ENCODE results near the gene JPH3.

Gene JPH3

DNA sequence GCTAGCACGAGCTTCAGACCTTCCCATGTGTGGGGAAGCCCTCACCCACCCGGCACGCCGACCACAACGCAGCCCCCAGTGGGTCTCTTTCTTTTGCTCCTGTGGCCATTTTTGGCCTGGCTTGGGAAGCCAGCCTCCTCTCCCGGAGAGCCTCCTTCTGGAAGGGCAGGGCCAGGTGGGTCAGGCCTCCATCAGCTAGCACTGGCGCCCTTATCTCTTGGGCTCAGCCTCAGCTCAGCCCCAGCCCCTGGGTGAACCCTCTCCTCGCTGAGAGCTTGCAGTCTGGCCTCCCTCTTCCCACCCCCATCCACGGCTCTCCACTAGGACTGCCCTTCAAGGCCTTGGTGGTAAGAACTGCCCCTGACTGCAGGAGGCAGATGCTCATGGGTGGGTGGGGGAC lies 14.7 kb upstream of the JPH3 start:
- no peak overlapping the region for H3K4me3 ChIP-seq
- DNase-seq (ENCODE audit: low spot score): no peak
- TF ChIP-seq, protein P1, sequence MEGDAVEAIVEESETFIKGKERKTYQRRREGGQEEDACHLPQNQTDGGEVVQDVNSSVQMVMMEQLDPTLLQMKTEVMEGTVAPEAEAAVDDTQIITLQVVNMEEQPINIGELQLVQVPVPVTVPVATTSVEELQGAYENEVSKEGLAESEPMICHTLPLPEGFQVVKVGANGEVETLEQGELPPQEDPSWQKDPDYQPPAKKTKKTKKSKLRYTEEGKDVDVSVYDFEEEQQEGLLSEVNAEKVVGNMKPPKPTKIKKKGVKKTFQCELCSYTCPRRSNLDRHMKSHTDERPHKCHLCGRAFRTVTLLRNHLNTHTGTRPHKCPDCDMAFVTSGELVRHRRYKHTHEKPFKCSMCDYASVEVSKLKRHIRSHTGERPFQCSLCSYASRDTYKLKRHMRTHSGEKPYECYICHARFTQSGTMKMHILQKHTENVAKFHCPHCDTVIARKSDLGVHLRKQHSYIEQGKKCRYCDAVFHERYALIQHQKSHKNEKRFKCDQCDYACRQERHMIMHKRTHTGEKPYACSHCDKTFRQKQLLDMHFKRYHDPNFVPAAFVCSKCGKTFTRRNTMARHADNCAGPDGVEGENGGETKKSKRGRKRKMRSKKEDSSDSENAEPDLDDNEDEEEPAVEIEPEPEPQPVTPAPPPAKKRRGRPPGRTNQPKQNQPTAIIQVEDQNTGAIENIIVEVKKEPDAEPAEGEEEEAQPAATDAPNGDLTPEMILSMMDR (IDR thresholded peaks at IDR 0.05): no peak
- H3K27ac ChIP-seq: no peak overlapping the region

DNA sequence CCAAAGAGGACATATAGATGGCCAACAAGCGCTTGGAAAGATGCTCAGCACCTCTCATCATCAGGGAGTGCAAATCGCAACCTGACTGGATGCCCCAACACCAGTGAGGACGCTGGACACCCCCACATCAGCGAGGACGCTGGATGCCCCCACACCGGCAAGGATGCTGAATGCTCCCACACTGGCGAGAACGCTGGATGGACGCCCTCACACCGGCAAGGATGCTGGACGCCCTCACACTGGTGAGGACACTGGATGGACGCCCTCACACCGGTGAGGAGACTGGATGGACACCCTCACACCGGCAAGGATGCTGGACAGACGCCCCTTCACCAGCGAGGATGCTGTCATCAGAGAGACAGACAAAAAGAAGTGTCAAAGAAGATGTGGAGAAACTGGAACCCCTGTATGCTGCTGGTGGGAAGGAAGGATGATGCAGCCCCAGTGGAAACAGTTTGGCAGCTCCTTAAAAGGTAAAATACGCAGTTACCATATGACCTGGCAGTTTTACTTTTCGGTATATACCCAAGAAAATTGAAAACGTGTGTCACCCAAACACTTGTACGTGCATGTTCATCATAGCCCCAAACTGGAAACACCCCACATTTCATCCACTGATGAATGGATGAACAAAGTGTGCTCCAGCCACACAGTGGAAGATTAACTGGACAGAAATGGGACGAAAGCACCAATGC lies 10.1 kb upstream of the JPH3 start:
- H3K27ac ChIP-seq: no peak overlapping the region
- H3K4me3 ChIP-seq: no peak overlapping the region
- DNase-seq (ENCODE audit: low spot score): no peak
- TF ChIP-seq, protein P1 (IDR thresholded peaks at IDR 0.05): no peak

DNA sequence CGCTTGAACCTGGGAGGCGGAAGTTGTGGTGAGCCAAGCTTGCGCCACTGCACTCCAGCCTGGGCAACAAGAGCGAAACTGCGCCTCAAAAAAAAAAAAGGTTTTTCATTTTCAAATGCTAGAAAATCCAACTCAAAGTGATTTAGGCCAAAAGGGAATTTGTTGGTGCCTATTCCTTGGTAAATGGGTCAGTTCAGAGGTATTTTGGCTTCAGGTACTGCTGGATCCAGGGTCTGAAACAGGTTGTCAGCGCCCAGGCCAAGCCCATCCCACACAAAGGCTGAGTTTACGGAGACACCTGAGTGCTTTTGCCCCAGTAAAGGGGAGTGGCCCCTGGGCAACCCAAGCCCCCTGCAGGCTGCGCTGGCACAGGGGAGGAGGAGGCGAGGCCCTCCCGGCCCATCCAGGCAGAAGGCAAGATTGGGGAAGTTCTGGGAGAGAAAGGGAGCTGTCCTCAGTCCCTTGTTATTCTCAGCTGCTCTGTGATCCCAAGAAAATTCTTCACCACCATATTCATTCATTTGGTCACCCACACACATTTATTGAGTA lies 8.5 kb upstream of the JPH3 start:
- TF ChIP-seq, protein P1 (IDR thresholded peaks at IDR 0.05): no peak
- Histone ChIP-seq H3K4me3 (no peak overlapping the region), H3K27ac (no peak overlapping the region)
- no peak for DNase-seq (ENCODE audit: low spot score)

DNA sequence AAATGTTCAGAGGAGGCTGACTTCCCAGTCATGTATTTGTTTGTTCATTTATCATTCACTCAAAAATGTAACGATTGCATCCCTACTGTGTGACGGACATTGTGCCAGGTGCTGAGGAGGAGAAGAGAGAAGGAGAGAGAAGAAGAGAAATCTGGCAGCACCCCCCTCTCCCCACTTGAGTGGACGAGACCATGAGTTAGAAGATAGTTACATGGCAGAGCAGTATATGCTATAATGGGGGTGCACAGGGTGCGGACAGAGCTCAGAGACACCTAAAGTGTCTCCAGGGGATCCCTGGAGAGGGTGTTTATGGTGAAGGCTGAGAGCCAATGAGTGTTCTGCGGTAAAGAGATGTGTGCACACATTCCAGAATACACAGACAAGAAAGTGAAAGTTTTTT lies 6.6 kb upstream of the JPH3 start:
- no peak for DNase-seq (ENCODE audit: low spot score)
- no peak overlapping the region for H3K27ac ChIP-seq
- H3K4me3 ChIP-seq: no peak overlapping the region
- TF ChIP-seq, protein P1 (IDR thresholded peaks at IDR 0.05): no peak

DNA sequence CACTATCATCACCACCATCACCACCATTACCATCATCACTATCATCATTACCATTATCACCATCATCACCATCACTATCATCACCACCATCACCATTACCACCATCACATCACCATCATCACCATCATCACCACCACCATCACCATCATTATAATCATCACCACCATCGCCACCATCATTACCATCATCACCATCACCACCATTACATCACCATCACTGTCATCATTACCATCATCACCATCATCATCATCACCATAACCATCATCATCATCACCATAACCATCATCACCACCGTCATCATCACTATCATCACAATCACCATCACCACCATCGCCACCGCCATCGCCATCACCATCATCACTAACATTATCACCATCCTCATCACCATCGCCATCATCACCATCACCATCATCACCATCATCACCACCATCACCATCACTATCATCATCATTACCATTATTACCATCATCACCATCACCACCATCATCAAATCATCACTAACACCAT lies 4.9 kb upstream of the JPH3 start:
- no peak overlapping the region for H3K4me3 ChIP-seq
- H3K27ac ChIP-seq: no peak overlapping the region
- TF ChIP-seq, protein P1 (IDR thresholded peaks at IDR 0.05): no peak
- DNase-seq (ENCODE audit: low spot score): no peak

DNA sequence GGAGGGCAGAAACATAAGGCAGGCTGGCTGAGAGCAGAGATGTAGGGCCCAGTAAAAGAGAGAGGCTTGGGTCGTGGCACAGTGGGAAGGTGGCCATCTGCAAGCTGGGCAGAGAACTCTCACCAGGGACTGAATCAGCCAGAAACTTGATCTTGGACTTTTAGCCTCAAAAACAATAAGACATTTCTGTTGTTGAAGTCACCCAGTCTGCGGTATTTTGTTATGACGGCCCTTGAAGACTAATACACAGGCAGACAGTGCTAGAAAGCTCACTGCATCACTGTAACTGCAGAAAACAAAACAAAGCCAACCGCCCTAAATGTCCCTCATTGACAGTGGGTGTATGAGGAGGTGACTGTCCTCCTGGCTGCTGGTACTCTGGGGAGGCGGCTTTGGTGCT lies 3.9 kb upstream of the JPH3 start:
- Histone ChIP-seq H3K4me3 (no peak overlapping the region), H3K27ac (no peak overlapping the region)
- no peak for DNase-seq (ENCODE audit: low spot score)
- TF ChIP-seq, protein P1 (IDR thresholded peaks at IDR 0.05): no peak

DNA sequence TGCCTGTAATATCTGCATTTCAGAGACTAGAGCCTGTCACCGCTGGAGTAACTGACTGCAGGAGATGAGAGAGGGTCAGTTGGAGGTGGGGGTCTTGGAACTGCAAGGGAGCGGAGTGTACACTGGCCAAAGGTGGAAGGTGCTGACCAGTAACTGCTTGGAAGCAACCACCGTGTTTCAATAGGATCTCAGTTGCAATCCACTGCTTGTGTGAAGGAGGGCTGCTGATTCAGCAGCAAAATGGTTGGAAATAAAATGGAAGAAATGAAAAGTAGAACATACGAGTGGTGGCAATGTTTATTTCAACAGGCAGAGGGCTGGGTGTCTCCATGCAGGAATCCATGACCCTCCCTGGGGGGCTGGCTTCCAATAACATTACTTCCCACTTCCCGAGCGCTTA lies 2.1 kb upstream of the JPH3 start:
- Histone ChIP-seq H3K27ac (no peak overlapping the region), H3K4me3 (no peak overlapping the region)
- TF ChIP-seq, protein P1 (IDR thresholded peaks at IDR 0.05): no peak
- DNase-seq (ENCODE audit: low spot score): no peak

Measured in coronary artery (tissue), 2 donors.